ENCODE measurements around the gene DDX23. TPM values are rescaled to one million over a fixed set of nuclear protein-coding genes. Genes with fewer than 3 reads are reported as not detected.
A peak's percentile ranks its signal among the peaks of the same experiment; 100 is the strongest.

DDX23 gene
- total RNA-seq, 6 experiments from 2014 or later: 24.4 to 39.6 (median 31.8) TPM

- DNase-seq: peak; percentile 87 to 92 (median 92)
Measured at GRCh38 chr12:48788854-48789775, 62.8 kb downstream of the DDX23 start, which contains the start of gene ADCY6. TSS of gene ADCY6 (minus strand) at chr12:48789089. CDS start at chr12:48783434, 5,655 bp downstream.

GRCh38 chr12:48788524-48788853, 63.5 kb downstream of the DDX23 start:
- no peak for TF ChIP-seq POLR2A (IDR thresholded peaks at IDR 0.05)
- no peak for TF ChIP-seq CTCF (IDR thresholded peaks at IDR 0.05)
- WGBS (ENCODE audit: insufficient coverage, low coverage, low lambda C conversion rate, missing lambda C conversion rate): 0% methylated on average over 2 of the region's 25 CpGs
- Histone ChIP-seq H3K36me3 (no peaks in the 10 kb centered on the region), H3K4me3 (peak overlapping the region; percentile 85 to 93 (median 91)), H3K27ac (peak overlapping the region; percentile 21 to 39 (median 37)), H3K4me1 (peaks cover 0 to 12% (median 4%) of the 10 kb centered on the region in 4 donors), H3K9me3 (no peaks in the 10 kb centered on the region), H3K27me3 (no peaks in the 10 kb centered on the region)
- DNase-seq: no peak
- ATAC-seq: peak; percentile 5 to 28 (median 10)
- intact Hi-C loops (cut with DNase I): no loop called here

More at GRCh38 chr12:48788854-48789775, 62.8 kb downstream of the DDX23 start, which contains the start of gene ADCY6:
- Histone ChIP-seq H3K36me3 (no peaks in the 10 kb centered on the region), H3K27me3 (no peaks in the 10 kb centered on the region), H3K4me3 (peak within 1 kb of the TSS; percentile 85 to 93 (median 91)), H3K27ac (peak within 1 kb of the TSS; percentile 80 to 89 (median 83)), H3K4me1 (peaks cover 0 to 12% (median 4%) of the 10 kb centered on the region in 4 donors), H3K9me3 (no peaks in the 10 kb centered on the region)
- peak; percentile 93 to 95 (median 94) for ATAC-seq
- TF ChIP-seq CTCF (IDR thresholded peaks at IDR 0.05): no peak
- TF ChIP-seq POLR2A (IDR thresholded peaks at IDR 0.05): no peak
- WGBS (ENCODE audit: insufficient coverage, low coverage, low lambda C conversion rate, missing lambda C conversion rate): 0% methylated on average over 36 of the region's 86 CpGs
- intact Hi-C loops (cut with DNase I): no loop called here

GRCh38 chr12:48787791-48788523, 64.0 kb downstream of the DDX23 start:
- Histone ChIP-seq H3K27ac (peak overlapping the region; percentile 21 to 39 (median 37)), H3K4me1 (peaks cover 0 to 12% (median 4%) of the 10 kb centered on the region in 4 donors), H3K4me3 (peak overlapping the region; percentile 85 to 93 (median 91)), H3K36me3 (no peaks in the 10 kb centered on the region), H3K9me3 (no peaks in the 10 kb centered on the region), H3K27me3 (no peaks in the 10 kb centered on the region)
- no peak for DNase-seq
- TF ChIP-seq POLR2A (IDR thresholded peaks at IDR 0.05) (no peak), CTCF (IDR thresholded peaks at IDR 0.05) (no peak)
- intact Hi-C loops (cut with DNase I): no loop called here
- ATAC-seq: no peak
- WGBS (ENCODE audit: insufficient coverage, low coverage, low lambda C conversion rate, missing lambda C conversion rate): 6% methylated on average over 6 of the region's 11 CpGs

GRCh38 chr12:48786591-48787544, 65.1 kb downstream of the DDX23 start:
- no peaks in the 10 kb centered on the region for H3K27me3 ChIP-seq
- ATAC-seq: no peak
- DNase-seq: no peak
- H3K4me1 ChIP-seq: peaks cover 0 to 12% (median 4%) of the 10 kb centered on the region in 4 donors
- no peaks in the 10 kb centered on the region for H3K9me3 ChIP-seq
- no peak overlapping the region for H3K4me3 ChIP-seq
- intact Hi-C loops (cut with DNase I): no loop called here
- peaks cover 0 to 3% (median 0%) of the 10 kb centered on the region in 4 donors for H3K36me3 ChIP-seq
- TF ChIP-seq CTCF (IDR thresholded peaks at IDR 0.05) (no peak), POLR2A (IDR thresholded peaks at IDR 0.05) (no peak)
- WGBS (ENCODE audit: insufficient coverage, low coverage, low lambda C conversion rate, missing lambda C conversion rate): 56% methylated on average over 7 of the region's 7 CpGs
- no peak overlapping the region for H3K27ac ChIP-seq

Data from right lobe of liver (tissue), 6 donors.